LHCN-M2 (cell line): ENCODE data around the gene ACTR8. TPM values are rescaled to one million over a fixed set of nuclear protein-coding genes. Genes with fewer than 3 reads are reported as not detected.

Experiments used
- DNase-seq: peaks from one replicate; pipeline ENCODE4 v3.0.0-alpha.2; 2012; ENCODE audit warnings: low read depth
- total RNA-seq: library from RNA; depleted of rRNA; stranded (reverse); fragments of >200 nt; gene quantifications from 2 replicates; pipeline ENCODE4 v1.2.3, GENCODE V29; 2014

The ACTR8 gene
- total RNA-seq, 1 experiment from 2014 or later: 38.5 TPM

DNA sequence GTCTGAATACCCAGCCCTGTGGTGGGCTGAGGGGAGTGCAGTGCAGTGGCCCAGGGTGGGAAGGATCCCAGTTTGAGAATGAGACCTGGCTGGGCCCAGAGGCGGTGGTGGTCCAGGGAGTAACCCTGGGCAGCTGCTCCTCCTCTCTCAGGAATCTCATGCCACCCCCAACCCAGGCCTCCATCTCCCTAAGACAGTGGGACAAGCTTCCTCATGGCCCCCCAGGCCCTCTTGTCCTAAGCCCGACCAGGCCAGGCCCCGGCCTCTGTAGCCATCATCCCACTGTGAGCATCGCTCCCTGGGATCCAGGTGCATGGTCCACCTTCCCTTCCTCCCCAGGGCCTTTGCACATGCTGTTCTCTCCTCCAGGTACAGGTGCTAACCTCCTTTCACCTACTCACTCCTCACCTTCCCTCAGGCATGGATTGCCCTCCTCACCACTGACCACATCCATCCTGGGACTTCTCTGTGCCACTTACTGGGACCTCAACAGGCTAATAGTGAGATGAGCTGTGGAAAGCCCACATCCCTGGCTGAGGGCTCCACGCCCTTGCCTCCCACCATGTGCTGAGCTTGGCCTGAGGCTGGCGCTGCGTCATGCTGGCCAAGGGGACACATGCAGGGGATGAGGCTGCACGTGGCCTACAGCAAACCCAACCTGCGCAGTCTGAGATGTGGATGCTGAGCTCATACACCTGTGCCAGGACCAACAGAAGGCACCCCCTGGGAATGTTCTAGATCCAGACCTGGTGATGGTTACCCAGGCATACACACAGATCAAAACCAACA lies 45.7 kb downstream of the ACTR8 start:
- no peak for DNase-seq

DNA sequence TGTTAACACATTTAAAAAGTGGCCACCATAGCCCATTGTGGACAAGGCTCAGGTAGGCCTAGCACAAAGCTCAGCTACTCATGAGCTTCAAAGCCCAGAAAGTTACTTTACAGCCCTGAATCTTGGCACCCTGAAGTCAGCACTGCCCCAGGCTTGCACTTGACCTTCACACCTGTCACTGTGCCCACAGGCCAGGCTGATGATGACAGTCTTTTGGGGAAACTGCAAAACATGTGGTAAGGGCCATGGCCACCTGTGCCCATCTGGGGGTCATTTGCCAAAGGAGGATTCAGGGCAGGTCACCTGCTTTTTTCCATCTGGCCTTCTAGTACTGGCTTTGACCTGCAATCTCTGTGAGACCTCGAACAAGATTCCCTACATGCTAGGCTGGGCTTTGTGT lies 46.7 kb downstream of the ACTR8 start:
- DNase-seq: no peak

DNA sequence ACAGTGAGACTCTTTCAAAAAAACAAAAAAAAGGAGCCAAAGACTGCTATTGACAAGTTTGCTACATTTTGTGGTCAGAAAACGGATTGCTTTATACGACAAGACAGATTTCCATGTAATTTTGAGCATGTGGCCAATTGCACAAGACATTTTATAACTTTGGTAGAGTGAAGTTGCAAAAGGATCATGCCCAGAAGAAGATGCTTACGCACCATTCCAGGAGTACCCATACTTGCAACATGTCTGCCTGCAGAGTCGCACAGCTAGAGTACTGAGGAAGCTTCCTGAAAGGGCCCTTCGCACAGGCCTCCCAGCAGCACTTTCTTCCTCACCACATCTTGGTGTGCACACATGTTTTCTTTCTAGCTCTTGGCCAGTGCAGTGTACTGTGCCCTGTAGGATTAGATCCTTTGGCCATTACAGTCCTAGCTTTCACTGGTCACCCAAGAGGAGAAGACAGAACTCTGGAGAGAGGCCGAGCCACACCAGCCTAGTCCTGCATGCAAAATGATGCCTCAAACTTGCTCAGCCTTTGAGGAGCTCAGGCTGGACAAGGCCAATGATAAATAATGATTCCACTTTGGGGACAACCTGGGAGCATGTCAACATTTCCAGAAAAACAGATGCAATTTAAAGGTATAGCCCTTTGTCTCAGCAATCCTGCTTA lies 47.4 kb downstream of the ACTR8 start:
- DNase-seq: no peak

DNA sequence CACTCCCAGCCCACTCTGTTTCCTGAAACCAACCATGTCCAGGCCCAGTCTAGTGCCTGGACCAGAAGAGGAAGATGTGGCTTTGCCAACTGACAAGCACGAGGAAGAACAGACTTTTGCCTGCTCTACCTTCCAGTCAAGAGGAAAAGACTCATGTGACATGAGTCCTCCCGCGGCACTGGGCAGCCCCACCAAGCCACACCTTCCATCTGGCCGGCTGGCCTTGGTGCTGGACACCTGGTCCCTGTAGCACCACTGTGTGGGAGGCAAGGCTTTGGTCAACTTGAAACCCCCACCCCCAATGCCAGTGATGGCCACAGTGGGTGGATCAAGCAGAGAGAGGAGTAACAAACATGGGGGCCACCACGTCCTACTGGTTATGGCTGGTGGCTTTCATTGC lies 48.3 kb downstream of the ACTR8 start:
- DNase-seq: no peak

DNA sequence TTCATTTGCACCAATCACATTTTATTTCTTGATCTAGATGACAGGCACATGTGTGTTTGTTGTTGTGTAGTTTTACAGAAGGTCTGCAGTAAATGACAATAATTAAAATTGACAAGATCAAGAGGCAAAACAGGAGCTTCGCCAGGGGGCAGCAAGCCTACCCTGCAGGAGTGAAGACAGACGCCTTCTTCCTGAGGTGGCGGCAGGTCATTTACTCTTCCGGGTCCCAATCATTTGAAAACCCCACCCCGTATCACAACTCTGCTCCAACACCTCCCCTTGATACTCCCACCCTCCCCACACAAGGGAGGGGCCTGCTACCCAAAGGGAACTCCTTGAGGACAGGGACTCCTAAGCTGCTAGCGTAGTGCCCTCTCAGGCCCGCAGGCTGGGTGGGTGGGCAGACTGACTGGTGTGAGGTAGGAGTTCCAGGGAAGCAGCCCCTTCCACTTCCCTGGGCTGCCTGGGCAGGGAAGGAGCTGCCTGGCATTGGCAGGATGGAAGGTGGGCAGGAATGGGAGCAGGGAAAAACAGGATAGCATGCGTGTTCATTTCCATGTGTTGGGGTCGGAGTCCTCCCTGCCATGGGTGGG lies 48.8 kb downstream of the ACTR8 start:
- no peak for DNase-seq

DNA sequence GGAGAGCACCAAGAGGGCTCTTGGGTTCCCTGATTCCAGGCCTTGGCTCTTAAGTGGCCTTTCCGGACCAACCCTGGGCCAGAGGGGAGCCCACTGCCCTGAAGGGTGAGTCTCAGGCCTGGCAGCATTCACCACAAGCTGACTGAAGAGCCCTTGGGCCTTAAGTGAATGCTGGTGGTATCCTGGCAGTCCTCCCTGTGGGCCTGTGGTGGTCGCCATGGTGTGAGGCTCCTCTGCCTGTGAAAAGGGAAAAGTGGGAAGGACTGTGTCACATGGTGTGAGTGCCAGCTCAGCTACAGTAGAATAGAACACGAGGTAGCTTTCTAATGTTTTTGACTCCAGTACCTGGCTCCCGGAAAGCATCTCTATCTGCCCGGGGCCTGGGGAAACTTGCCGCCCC lies 51.0 kb downstream of the ACTR8 start:
- no peak for DNase-seq

DNA sequence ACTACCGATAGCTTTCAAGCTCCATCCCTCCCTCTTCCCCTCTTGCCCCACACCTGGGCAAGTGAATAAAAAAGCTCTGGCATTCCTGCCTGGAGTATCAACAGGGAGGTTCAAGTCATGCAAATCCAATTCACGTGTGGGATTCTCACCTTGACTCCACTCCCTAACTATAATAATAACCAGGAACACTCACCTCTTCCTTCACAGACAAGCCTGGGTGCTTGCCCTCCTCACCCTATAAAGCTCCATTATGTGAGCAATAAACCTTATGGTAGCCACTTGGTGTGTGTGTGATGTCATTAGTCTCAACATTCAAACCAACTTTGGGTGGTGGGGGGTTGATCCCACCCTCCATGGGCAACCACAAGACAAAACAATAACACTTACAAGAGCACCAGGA lies 52.3 kb downstream of the ACTR8 start:
- no peak for DNase-seq

DNA sequence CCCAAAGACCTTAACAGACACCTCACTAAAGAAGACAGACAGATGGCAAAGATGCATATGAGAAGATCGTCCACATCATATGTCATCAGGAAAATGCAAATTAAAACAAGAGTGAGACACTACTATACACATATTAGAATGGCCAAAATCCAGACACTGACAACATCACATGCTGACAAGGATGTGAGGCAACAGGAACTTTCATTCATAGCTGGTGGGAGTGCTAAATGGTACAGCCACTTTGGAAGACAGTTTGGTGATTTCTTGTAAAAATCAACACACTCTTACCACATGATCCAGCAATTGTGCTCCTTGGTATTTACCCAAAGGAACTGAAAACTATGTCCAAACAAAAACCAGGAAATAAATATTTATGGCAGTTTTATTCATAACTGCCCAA lies 53.4 kb downstream of the ACTR8 start:
- no peak for DNase-seq

DNA sequence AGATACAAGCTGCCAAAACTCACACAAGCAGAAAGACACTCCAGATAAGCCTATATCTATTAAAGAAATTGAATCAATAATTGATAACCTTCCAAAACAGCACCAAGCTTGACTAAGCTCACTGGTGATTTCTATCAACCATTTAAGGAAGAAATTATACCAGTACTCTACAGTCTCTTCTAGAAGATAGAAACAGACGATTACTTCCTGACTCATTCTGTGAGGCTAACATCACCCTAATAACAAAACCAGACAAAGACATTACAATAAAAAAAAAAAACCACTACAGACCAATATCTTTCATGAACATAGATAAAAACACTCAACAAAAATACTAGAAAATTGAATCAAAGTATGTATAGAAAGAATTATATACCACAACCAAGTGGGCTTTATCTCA lies 55.9 kb downstream of the ACTR8 start:
- DNase-seq: no peak

DNA sequence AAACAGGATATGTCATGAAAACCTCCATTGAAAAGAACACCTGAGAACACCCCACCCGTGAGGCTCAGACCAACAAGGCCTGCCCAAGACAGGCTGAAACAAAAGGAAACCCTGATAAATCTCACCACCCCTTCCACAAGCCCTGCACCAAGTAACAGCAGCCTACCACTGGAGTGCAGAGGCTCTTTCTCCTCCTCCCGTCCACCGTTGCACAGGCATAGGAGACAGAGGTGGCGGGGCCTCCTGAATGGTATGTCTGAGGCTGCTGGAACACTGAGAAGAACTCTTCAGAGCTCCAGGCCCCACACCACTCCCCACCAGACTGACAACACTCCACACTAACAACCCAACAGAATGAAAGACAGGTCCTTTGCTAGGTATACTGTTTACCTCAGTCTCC lies 57.2 kb downstream of the ACTR8 start:
- DNase-seq: no peak

DNA sequence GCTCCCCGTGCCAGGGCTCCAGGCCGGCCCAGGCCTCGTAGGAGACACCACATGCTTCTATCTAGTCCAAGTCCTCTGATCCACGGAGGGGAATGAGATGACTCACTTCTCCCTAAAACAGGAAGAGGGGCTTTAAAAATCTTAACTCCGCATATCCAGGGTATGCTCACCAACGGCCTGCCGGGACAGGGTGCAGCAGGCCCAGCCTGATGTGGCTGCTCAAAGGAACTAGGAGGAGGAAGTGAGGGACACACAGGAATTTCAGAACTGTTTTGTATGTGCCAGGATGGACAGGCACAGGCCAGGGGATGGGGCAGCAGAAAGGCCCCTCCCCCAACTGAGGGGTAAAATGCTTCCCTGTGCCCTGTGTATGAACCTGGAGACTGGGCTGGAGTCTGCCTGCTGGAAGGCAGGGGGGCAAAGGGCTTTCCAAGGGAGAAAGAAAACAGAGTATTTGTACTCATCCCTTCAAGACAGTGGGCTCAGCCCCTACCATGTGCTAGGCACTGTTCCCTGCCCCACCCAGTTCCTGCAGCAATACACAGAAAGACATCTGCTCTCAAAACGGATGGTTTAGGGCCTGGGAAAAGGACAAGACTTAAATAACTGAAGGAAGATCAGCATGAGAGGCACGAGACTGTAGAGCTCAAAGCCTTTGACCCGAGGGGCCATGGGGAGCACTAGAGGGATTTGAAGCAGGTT lies 57.8 kb downstream of the ACTR8 start:
- no peak for DNase-seq

DNA sequence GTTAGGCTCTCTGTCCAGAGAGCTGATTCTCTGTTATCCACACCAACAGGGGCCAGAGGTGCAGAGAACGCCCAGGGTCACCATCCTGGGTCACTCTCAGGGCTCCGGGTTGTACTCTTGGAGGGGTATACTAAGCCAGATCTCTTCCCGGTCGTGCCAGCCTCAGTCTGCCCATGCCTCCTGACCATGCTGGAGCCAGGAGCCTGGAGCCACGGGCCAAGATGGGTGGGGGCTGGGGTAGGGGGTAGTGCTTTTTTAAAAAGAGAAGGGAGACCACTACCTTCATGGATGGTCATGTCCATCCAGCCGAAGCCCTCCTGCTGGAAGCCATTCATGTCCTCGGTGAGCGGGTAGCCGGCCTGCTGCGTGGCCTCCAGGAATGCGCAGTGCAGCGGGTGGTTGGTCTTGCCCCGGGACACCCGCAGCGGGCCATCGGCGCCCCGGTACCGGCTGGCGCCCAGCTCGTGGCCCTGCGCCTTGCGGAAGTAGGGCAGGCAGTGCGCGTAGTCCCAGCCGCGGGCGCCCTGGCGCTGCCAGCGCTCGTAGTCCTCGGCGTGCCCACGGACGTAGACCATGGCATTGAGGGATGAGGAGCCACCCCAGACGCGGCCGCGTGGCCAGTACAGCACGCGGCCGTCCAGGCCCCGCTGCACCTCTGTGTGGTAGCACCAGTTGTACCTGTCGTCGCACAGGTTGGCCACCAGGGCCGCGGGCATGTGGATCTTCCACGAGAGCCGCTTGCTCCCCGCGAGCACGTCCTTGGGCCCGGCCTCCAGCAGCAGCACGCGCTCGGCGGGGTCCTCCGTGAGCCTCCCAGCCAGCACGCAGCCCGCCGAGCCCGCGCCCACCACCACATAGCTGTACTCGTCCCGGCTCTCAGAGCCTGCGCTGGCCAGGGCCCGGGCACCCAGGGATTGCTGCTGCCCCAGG lies 58.7 kb downstream of the ACTR8 start:
- no peak for DNase-seq

DNA sequence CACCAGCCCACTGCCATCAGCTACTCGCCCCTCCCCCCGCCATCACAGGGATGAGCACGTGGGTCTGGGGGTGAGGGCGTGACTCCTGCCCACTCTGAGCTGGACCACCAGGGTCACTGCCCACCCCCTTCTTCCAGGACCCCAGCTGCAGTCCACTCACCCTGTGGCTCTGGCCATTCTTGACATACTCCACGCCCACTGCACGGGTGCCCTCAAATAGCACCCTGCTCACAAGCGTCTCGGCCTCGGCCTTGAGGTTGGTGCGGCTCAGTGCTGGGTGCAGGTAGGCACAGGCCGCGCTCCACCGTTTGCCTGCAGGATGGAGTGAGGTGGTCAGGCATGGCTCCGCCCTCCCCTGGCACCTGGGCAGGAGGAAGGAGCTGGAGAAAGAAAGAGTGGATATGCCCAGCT lies 59.6 kb downstream of the ACTR8 start:
- no peak for DNase-seq

DNA sequence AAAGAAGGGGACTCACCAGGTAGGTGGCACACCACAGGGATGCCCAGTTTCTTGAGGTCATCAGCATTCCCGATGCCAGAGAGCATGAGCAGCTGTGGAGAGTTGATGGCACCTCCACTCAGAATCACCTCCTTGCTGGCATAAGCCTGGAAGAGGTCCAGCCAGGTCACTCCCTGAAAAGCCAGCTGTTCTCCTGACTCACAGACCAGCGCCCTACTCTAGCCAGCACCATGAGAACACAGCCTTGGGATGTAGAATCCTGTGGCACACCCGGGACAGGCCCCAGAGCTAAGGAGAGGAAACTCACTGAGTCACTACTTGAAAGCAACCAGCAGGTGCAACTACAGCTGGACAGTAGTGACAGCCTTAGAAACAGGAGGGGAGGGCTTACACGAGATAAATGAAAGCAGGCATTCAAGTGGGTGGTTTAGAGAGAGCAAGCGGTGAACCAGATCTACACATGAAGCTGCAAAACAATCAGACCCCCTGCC lies 60.3 kb downstream of the ACTR8 start:
- DNase-seq: peak; percentile 97

DNA sequence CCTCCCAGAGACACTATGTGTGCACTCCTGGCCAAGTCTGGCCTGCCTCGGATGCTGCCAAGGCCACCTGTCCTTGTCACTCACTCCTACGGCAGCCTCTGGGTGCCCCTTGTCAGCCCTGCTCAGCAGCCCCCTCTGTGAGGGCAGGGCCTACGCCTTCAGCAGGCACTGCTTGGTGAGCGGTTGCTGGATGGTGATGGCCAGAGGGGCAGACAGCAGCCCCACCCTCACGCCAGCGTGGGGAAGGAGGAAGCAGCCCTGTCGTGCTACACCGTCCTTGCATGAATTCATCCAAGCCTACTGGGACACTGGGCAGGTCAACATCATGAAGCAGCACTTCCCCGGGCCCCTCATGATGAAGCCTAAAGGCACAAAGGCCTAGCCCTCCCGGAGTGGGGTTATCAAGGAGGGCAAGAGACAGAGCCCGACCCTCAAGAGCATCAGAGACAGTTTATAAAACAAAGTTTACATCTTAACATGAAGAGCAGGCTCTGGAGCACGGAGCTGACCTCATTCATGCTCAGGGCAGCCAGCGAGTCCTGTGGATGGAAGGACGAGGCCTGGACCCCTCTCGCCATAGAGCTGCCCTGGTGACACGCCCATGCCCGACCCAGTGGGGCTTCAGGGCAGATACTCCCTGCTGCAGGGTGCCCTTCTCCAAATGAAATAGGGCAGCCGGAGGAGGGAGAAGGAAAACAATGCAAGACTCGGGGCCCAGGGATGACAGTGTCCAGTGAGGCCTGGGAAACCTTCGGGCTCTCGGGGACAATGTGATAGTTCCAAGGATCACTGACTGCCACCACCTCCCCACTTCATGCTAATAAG lies 61.0 kb downstream of the ACTR8 start:
- peak; percentile 47 for DNase-seq

DNA sequence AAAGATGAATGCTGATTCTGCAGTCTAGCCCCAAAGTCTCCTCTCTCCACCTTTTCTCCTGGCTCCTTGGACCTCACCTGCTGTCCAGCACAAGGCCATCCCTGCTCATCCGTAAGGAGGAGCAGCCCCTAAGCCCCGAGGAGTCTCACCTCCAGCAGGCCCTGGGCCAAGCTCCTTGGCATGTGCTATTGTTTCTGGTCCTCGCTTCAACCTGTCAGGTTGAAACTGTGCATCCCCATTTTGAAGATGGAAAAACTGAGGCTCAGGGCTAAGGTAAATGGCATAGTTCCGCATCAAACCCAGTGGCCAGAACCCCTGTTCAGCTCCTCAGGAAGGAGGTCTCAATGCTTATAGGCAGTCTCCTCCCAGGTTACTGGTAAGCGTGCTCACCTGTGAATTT lies 61.9 kb downstream of the ACTR8 start:
- DNase-seq: no peak

DNA sequence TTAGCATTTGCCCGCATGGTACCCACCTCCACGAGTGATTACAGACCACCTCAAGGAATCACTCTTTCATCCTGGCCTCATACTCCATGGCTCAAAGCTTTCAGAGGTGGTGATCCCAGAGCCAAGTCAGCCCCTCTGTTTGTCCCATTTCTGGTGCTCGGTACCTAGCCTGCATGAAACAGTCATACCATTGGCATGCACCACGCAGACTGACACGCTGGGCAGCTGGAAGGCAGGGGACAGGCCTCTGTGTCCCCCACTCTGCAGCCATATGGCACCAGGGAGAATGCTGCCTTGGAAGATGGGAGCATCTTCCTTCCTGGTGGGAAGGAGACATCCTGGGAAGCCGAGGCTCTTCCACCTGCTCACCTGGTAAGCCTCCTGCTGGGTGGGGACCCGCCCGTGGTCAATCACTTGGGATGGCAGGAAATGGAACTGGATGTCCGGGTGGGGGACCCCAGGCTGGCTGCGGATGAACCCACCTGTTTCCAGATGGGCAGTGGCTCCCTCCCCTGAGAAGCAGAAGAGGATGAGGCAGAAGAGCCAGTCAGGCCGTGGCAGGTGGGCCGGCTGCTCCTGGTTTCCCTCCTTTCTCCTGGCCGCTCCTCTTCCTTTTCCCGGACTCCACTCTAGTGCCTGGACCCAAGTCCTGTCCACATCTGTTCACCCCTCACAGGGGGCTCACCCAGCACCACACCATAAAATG lies 62.6 kb downstream of the ACTR8 start:
- DNase-seq: no peak

DNA sequence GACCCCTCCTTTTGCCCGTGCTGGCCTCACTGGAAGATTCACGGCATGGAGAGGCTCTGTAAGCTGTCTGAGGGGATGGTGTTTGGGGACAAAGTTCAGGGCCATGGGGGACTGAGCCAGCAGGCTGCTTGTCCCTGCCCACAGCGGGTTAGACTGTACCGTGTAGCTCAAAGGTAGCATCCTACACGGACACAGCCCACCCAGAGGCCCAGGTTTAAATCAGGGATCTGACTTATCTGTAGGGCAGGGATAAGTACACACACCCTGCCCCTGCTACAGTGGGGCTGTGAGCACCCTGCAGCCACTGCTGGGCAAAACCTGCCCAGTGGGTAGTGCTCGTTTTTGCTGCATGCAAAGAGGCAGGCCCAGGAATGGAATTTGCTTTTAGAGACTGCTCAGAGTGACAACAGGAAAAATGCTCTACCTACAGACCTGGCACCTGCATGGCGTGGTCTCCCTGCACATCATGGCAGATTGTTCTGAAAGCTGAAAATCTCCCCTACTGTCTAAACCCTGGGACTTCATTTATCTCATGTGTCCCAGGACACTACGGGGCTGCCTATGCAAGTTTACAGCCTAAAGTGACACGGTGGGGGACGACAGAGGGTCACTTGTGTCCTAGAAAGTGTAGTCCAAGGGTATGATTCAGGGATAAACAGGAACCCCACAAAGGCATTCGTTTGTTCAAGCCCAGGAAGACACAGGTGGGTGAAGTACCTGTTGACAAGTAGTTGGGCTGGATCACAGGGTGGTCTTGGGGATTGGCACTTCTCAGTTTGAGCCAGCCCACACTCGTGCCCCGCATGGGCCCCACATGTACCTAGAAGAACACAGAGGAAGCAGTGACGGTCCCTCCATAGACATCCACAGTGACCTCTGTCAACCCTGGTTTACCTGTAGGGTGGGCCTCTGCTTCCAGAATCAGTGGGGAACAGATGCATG lies 63.5 kb downstream of the ACTR8 start:
- no peak for DNase-seq
